ENCODE results near the gene SLC47A1. TPM values are rescaled to one million over a fixed set of nuclear protein-coding genes. Genes with fewer than 3 reads are reported as not detected.

Gene SLC47A1
- total and polyA plus RNA-seq, 2 of the 8 experiments (the other 6 are each of a cell fraction or from before 2014, with no cell fraction given) = 1.5 to 3.6 TPM

DNA sequence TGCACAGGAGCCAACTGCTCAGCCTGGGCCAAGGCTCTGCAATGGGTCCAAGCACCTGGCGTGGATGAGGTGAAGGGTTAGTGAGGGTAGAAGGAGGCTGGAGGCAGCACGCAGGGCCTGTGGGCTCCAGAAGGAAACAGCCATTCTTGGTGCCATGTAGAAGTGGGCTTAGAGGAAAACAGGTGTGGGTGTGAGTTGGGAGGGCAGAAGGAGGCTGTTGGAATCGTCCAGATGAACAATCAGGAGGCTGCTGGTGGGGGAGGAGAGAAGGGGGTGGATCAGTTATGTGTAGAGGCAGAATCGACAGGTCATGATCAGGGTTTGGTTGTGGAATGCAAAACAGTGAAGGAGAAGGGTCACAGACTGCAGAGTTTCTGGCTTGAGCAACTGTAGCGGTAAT, 63.2 kb downstream of the SLC47A1 start:
- H4K5ac ChIP-seq (ENCODE audit: insufficient read length, low read depth, low read length) = no peak overlapping the region
- H2AK5ac ChIP-seq (ENCODE audit: low read depth, low read length) = no peak overlapping the region
- H3K79me1 ChIP-seq (ENCODE audit: low read depth, low read length) = no peaks in the 10 kb centered on the region
- H2BK5ac ChIP-seq (ENCODE audit: low read depth, low read length) = no peak overlapping the region
- no peak overlapping the region for H2BK20ac ChIP-seq (ENCODE audit: low read length)
- no peak overlapping the region for H3K14ac ChIP-seq (ENCODE audit: insufficient read length)
- no peak overlapping the region for H3K27ac ChIP-seq (ENCODE audit: low read depth, low read length)
- H4K20me1 ChIP-seq (replicated peaks in 1 of 2; ENCODE audit: control insufficient read depth in 1 of 2, insufficient read depth in 2 of 2, low read length in 2 of 2) = no peaks in the 10 kb centered on the region
- no peak overlapping the region; a peak in 2 of 7 replicates for H3K9ac ChIP-seq (replicated peaks in 1 of 4; ENCODE audit: extremely low read depth in 1 of 4, low read depth in 3 of 4, low read length in 3 of 4)
- H3K27me3 ChIP-seq (replicated peaks in 1 of 4; ENCODE audit: control insufficient read depth in 3 of 4, extremely low read depth in 1 of 4, insufficient read depth in 3 of 4, low read length in 3 of 4) = no peaks in the 10 kb centered on the region; a peak in 1 of 7 replicates
- no peaks in the 10 kb centered on the region for H3K23me2 ChIP-seq (ENCODE audit: low read depth, low read length)
- DNase-seq (ENCODE audit: low read depth in 1 of 2, low spot score in 2 of 2) (no peak), FAIRE-seq (no peak)
- 0 out of 2 replicates have a peak overlapping the region, but pooled peaks have one; percentile 46 for H2BK15ac ChIP-seq (ENCODE audit: low read length)
- no peak overlapping the region for H4K8ac ChIP-seq (ENCODE audit: extremely low read depth, insufficient read depth, low read length)
- WGBS, 2 experiments (ENCODE audit: extremely low coverage in 1 of 2, insufficient coverage in 1 of 2, insufficient read length in 1 of 2, insufficient replicate concordance in 2 of 2, low coverage in 1 of 2, low lambda C conversion rate in 2 of 2, missing lambda C conversion rate in 1 of 2) = 84% methylated on average over 4 of the region's 5 CpGs; no CpG with 5 or more reads in 1 of the 2 experiments
- H4K91ac ChIP-seq (replicated peaks; ENCODE audit: insufficient read length, low read length) = no peak overlapping the region
- H3K18ac ChIP-seq (ENCODE audit: extremely low read depth, low read length) = no peak overlapping the region
- no peak overlapping the region for H3K4me2 ChIP-seq (ENCODE audit: insufficient read depth in 1 of 2, low read depth in 2 of 2, low read length in 2 of 2)
- H2BK12ac ChIP-seq (ENCODE audit: low read depth, low read length) = no peak overlapping the region
- H3K36me3 ChIP-seq (ENCODE audit: control insufficient read depth in 2 of 4, insufficient read depth in 4 of 4, low read length in 3 of 4) = no peaks in the 10 kb centered on the region
- no peaks in the 10 kb centered on the region for H3K79me2 ChIP-seq (ENCODE audit: control insufficient read depth in 1 of 2, insufficient read depth in 2 of 2, low read length in 2 of 2)
- no peak overlapping the region for H2BK120ac ChIP-seq (replicated peaks; ENCODE audit: low read depth, low read length)
- no peak overlapping the region for H2AFZ ChIP-seq (ENCODE audit: low read length)
- H3K9me3 ChIP-seq (ENCODE audit: insufficient read depth in 2 of 2, low read depth in 1 of 2, low read length in 1 of 2) = no peaks in the 10 kb centered on the region
- H3K23ac ChIP-seq (ENCODE audit: insufficient read length) = no peak overlapping the region
- ChIA-PET POLR2A (ENCODE audit: partially characterized antibody) (no interaction called here), CTCF (ENCODE audit: partially characterized antibody) (interaction anchor here (1.0 kb wide), 1 partner anchor 35 kb away, joined by 3 read pairs; no protein-coding TSS in a partner anchor)
- no peak overlapping the region for H3K56ac ChIP-seq (replicated peaks; ENCODE audit: insufficient read length, low read depth, low read length)
- H3K4me1 ChIP-seq (replicated peaks in 1 of 4; ENCODE audit: control insufficient read depth in 3 of 4, insufficient read depth in 4 of 4, low read length in 3 of 4) = no peaks in the 10 kb centered on the region
- H3K4me3 ChIP-seq (ENCODE audit: extremely low read depth in 1 of 4, insufficient read depth in 2 of 4, low read depth in 3 of 4, low read length in 4 of 4) = no peak overlapping the region
- no peak overlapping the region for H3K4ac ChIP-seq (replicated peaks; ENCODE audit: insufficient read length, low read depth, low read length)
- no peak for TF ChIP-seq FOSL1 (IDR thresholded peaks at IDR 0.05; ENCODE audit: insufficient read depth, low read depth, low read length)
- TF ChIP-seq, protein P1, sequence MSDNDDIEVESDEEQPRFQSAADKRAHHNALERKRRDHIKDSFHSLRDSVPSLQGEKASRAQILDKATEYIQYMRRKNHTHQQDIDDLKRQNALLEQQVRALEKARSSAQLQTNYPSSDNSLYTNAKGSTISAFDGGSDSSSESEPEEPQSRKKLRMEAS (IDR thresholded peaks at IDR 0.05) = no peak

All from H1 (cell line).